Adipose tissue (tissue), 3 donors: ENCODE results near the gene RDX. TPM values are rescaled to one million over a fixed set of nuclear protein-coding genes. Genes with fewer than 3 reads are reported as not detected.

Source experiments
- H3K27ac ChIP-seq: one replicate; pipeline ENCODE4 v1.5.1; 2013; ENCODE audit warnings: low read depth, low read length
- WGBS, 3 donors: extraction: QIAGEN DNeasy Blood & Tissue Kit; methylation state at CpG; one replicate each; pipeline ENCODE4 v1.1.7; 2013; 5-methylcytosine and 5-hydroxymethylcytosine counted together
- polyA plus RNA-seq, 3 donors: library from polyadenylated mRNA; stranded (reverse); fragments of 200-250 nt; gene quantifications; one replicate each; pipeline ENCODE4 v1.2.3, GENCODE V29; 2013
- donor health status: healthy with polysubstance abuse.
- donor health status: Bipolar disorder and iron deficiency.
- donor health status: healthy.

Gene RDX
- polyA plus RNA-seq, 3 donors = 17.7 to 36.8 (median 36.6) TPM

DNA sequence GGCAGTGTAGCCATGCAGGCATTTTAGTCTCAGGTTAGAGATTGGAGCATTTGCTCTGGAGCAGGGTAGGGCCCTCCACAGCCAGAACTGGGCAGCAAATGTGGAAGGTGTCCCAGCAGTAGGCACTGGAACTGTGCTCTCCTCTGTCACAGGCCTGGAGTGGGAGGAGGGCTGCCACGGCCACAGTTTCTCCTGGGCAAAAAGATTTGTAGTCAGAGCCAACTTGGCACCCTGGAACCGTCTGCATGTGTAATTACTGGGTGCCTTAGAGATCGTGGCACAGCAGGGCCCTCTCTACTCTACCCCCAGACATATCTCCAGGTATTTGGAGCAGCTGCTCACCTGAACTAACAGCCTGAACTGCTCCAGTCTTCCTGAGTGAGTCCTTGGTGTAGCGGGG is 109.5 kb downstream of the RDX start:
- 85 to 91% (median 90%) methylated on average over 4 of the region's 4 CpGs for WGBS, 3 donors
- H3K27ac ChIP-seq = no peak overlapping the region

DNA sequence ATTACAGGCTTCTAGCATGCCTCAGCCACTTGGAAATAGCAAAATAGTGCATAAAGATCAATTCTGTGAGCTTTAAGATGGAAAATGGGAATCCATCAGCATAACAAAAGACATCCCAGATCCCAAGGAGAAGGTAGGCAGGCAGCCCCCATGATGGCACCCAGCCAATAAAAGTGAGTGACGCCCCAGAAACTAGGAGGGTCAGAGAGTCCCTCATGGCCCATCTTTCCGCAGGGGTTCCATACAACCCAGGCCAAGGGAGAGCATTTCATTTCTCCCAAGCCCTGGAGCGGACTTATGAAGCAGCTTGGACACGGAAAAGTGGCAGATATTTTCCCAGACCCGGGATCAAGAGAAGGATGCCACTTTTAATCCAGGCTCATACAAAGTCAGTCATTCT is 110.0 kb downstream of the RDX start:
- 87 to 99% (median 93%) methylated on average over 5 of the region's 5 CpGs for WGBS, 3 donors
- no peak overlapping the region for H3K27ac ChIP-seq

DNA sequence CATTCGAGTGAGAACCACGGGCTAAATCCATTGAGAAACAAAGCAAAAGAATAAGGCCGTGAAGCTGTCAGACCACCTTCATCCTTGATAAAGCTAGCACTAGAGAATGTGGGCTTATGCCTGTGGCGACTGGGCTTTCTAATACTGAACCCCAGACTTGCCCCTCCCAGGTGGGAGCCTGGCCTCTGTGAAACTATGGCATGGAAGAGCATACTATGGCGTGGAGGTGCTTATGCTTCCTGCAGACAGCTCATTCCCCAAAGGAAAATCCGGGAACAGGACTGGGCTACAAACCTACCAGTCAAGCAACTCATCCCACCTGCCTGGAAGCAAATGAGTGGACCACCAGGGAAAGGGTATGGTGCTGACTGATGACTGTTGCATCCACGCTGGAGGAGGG is 110.8 kb downstream of the RDX start:
- H3K27ac ChIP-seq = no peak overlapping the region
- WGBS, 3 donors = 71 to 94% (median 89%) methylated on average over 7 of the region's 7 CpGs

DNA sequence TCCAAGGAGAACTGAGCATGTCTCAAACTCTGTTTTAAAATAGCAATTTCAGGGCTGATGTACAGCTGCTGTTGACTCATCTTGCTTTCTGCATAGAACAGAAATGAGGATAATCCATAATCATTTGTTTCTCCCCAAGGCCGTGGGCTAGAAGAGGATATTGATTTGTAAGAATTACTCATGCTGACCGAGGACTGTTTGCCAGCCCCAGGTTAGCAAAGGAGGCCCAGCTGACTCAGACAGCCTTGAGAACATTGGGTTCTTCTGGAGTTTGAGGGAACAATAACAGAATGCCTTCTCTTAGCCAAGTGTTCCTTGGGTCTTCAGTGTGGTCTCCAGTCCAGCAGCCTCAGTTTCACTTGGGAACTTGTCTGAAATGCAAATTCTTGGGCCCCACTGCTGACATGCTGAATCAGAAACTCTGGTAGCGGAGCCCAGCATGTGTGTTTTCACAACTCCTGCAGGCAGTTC is 111.3 kb downstream of the RDX start:
- WGBS, 3 donors = 47 to 87% (median 84%) methylated on average over 3 of the region's 3 CpGs
- H3K27ac ChIP-seq = no peak overlapping the region

DNA sequence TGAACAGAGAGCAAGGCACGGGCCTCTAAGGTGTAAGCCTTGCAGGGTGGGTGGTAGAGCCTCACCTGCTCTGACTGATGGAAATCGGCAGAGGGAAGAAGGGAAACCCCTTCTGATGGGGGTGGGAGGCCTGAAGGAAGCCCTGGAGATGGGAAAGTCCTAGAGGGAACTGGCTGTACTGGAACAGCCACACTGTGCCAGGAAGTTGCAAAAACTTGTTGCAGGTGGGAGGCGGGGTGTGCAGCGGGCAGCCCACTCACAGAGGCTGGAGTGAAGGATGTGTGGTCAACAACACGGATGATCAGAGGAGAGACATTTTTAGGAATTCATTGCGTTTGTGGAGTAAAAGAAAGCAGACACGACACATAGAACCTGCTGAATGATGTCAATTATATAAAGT is 112.0 kb downstream of the RDX start:
- H3K27ac ChIP-seq = no peak overlapping the region
- WGBS, 3 donors = 66 to 79% (median 68%) methylated on average over 7 of the region's 7 CpGs

DNA sequence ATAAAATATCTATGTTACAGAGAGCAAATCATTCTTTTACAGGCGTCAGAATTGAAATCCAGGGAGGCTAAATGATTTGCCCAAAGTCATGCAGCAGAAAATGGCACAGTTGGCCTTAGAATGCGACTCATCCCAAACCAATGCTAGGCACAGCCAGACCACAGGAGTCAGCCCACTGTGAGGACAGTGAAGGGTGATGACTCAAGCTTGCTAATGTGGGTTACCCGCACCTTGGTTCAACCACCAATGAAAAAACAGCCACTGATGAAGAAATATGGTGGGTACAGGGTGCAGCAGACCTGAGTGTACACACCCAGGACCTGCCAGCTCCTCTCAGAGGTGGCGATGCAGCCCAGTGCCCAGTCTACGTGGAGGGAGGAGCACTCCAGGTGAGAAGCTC is 113.5 kb downstream of the RDX start:
- no peak overlapping the region for H3K27ac ChIP-seq
- 82 to 91% (median 89%) methylated on average over 5 of the region's 5 CpGs for WGBS, 3 donors

DNA sequence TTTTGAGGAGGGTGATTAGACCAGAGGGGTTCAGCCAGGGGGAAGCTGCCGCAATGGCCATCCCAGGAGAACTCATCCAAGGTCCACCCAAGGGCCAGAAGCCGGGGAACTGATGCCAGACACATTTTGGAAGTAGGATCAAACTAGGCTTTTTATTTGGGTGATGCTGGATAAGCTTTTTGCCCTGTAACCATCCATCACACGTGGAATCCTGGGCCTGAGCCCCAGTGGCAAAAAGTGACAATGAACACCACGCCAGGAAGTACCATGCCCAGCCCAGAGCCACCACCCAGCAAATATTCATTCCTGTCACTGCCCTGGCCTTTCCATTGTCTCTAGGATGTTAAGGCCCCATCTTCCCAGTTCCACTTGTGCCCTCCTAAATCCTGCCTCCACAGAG is 117.3 kb downstream of the RDX start:
- H3K27ac ChIP-seq = no peak overlapping the region
- WGBS, 3 donors = 92 to 96% (median 95%) methylated on average over 4 of the region's 4 CpGs

DNA sequence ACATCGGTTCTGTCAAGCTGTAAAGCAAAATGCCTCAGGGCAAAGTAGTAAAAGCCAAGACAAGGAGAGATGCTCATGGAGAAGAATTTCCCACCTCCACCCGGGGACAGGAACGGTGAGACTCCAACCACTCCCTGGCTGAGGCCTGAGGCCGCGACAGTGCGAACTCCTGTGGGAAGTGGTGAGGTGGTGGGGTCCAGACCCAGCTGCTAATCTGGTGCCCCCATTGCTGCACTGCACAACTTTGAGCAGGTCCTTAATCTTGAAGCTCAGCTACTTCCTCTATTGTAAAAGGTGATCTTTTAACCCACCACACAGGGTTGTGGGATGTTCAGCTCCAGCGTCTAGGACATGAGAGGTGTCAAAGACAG is 119.3 kb downstream of the RDX start:
- WGBS, 3 donors = 68 to 79% (median 72%) methylated on average over 7 of the region's 7 CpGs
- no peak overlapping the region for H3K27ac ChIP-seq

DNA sequence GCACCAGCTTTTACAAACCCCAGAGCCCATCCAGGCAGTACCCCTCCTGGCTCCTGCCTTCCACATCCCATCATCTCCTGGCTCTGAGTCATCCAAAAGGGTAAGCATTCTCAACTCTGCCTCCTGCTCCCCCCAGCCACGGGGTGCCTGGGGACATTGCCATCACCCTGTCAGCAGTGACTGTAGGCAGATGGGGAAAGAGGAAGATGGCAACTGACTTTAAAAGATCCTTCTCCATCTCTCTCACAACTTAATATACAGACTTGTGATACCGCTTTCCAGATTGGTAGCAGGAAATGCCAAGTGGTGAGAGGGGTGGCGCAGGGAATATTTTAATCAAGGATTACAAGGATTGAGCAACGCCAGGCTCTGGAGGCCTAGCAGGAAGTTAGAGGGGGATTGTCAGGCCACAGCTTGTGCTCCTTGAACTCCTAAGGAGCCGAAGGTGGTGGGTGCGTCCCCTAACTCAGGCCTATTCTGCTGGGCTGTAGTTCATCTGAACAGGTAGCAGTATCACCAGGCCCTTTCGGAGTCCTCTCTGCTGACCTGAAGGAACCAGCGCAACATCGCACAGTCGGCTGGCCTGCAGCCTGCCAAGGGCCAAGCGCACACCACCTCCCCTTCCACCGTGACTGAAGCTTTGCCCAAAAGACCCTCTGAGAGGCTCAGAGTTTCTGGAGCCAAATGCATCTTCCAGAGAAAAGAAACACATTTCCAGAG is 119.9 kb downstream of the RDX start:
- H3K27ac ChIP-seq = no peak overlapping the region
- WGBS, 3 donors = 81 to 87% (median 83%) methylated on average over 12 of the region's 12 CpGs

DNA sequence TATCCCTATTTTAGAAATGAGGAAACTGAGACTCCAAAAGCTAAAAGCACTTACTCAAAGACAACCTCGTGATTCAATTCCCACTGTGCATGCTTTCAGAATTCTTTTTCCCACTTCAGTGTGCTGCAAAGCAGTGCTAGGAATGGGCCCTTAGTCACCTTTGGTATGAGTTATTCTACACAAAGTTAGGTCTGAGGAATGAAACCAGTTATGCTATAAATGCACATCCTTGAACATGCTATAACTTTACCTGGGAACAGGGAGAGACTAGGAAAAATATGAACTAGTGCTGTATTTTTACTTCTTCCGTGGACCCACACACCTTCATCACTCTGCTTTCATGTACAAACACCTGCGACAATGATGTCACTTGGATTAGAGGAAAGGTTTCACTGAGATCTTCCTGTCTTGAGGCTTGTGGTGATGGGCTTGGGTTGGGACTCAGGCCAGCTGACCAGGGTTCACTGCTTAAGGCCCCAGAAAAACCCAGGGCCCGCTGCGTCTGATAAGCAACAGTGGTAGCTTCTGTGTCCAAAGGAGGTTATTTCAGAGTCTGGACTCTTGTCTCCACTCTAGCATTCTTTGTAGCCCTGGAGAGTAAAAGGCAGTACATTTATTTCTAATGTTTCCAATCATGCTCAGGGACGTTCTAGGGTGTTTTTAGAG is 121.6 kb downstream of the RDX start:
- 65 to 83% (median 69%) methylated on average over 6 of the region's 6 CpGs for WGBS, 3 donors
- H3K27ac ChIP-seq = no peak overlapping the region

DNA sequence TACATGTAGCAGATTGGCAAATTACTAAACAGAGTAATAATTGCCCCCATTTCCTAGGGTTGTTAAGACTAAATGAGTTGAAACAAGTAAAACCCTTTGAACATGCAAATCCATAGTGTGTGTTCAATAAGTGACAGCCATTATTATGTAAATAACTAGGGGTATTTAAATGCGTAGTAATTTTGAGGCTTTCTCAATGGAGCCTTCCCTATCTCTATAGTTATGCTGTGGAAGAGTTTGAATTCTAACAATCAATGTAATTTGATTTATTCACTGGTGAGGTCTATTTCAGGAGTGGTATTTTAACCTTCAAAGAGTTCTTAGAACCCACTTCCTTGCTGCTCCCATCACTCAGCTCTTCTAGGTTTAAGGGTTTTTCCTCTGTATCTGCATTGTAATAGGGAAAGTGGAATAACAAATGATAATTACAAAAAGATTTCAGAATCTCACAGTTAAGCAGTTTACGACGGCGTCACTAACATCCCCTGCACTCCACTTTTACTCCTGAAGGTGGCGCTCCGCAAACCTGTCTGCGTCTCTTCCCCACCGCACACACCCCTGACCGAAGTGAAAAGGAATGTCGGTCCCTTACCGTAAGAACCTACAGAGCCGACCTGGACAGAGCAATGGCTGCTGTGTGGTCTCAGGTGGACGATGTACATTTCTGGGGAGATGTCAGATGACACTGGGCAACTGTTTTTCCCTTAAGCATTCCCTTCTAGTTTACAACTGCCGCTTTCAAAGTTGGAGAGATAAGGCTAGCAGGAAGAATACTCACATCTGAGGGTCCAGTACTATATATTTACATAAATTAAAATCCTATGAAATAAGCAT is 122.4 kb downstream of the RDX start:
- H3K27ac ChIP-seq = no peak overlapping the region
- WGBS, 3 donors = 12 to 14% (median 13%) methylated on average over 14 of the region's 14 CpGs

DNA sequence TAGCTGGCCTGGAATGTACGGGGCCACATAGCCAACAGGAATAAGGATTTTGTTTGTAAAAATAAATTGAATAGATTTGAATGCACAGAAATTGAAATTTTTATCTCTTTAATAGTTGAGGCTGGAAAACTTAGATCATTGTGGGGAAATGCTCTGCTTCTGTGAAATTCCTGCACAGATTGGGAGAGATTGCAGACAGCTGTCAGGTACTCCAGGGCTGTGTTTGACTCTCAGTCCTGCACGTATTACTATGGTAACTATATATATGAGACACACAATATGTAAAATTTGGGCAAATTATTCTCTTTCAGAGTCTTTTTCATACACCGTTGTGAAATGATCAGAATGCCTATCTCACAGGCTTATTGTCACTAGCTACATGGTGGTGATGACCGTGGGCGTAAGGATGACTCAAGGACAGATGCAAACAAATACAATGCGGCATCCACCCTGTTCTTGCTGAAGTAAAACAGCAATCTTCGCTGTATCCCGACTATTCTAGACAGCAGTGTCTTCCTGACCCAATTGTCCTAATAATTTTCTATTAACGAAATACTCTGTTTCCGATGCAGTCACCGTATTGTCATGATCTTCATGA is 123.8 kb downstream of the RDX start:
- H3K27ac ChIP-seq = no peak overlapping the region
- 86 to 97% (median 86%) methylated on average over 11 of the region's 11 CpGs for WGBS, 3 donors

DNA sequence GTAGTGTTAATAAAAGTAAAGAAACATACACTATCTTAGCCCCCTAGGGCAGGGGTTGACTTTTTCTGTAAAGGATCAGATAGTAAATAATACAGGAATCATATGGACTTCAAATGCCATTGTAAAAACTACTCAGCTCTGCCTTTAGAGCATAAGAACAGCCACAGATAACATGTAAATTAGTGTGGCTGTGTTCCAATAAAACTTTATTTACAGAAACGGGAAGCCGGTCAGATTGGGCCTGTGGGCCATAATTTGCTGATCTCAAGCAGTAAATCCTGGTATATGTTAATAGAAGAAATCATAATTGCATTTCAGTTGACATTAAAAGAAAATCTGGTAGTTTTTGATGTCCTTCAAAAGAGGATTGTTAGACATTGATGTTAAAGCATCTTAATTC is 126.7 kb downstream of the RDX start:
- H3K27ac ChIP-seq = no peak overlapping the region
- WGBS, 3 donors = 47 to 84% (median 70%) methylated on average over 2 of the region's 2 CpGs

DNA sequence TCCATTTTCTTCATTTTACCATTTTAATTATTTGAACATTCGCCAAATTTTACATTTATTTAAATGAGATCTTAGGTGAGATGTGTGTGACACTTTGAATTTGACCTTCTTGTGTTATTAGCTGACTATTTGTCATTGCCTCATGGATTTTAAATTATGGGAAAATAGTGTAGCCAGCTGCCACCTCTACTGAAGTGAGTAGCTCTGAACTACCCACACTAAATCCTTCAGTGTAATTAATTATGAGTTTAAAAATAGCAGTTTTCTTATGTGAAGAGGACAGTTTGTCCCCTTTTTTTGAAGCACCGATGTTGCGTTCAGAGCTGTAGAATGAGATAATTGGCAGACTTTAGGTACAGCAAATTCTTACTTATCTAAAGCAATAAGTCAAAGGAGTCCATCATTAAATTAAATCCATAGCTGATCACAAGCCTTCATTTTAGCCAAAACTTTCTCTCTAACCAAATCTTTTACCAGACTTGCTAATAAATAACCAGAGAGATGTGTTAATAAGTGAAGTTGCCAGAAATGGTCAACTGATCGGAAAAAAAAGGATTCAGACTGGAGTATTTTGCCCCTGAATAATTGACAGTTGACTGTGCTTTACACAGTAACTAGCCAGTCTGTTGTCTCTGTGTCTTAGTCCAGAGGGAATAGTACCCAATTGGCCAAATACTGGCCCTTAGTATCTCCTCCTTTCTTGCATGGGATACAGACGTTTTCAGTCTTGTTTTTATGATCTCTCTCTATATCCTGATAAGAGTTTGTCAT is 128.2 kb downstream of the RDX start:
- H3K27ac ChIP-seq = no peak overlapping the region
- 78 to 90% (median 89%) methylated on average over 5 of the region's 5 CpGs for WGBS, 3 donors

DNA sequence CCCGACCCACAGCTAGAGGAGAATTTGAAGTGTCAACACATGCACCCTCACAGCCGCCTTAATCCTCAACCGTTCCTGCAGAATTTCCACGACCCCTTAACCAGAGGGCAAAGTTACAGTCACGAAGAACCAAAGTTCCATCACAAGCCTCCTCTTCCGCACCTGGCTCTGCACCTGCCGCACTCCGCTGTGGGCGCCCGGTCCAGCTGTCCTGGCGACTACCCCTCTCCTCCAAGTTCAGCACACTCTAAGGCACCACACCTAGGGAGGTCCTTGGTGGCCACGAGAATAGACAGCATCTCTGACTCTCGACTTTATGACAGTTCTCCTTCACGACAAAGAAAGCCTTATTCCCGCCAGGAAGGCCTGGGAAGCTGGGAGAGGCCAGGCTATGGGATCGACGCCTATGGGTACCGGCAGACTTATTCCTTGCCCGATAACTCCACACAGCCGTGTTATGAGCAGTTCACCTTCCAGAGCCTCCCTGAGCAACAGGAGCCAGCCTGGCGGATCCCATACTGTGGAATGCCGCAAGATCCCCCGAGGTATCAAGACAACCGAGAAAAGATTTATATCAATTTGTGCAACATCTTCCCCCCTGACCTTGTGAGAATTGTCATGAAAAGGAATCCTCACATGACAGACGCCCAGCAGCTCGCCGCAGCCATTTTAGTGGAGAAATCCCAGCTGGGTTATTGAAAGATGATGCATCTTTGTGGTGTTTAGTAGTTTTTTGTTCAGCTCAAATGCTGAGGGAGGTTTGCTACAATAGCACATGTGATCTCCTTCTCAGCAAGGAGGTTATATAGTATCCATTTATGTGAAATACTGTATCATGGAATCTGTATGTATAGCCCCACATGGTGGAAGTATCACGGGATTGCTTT is 131.1 kb downstream of the RDX start:
- no peak overlapping the region for H3K27ac ChIP-seq
- 94 to 95% (median 94%) methylated on average over 28 of the region's 28 CpGs for WGBS, 3 donors

DNA sequence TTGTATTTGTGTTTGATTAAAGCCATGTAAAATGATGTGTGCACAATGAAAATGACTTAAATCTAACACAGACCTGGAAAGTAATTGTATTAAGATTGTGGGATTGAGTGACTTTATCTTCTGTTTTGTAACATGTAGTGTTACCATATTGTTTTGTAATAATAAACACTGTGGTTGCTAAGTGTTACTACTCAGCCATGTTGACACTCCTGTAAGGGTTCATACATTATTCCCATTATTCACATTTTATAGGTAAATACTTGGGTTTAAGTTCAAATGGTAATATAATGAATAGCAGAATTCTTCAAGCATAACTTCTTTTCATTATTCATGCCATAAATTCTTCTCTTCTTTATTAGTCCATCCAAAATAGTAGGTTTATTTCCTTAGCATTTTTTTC is 134.2 kb downstream of the RDX start:
- no peak overlapping the region for H3K27ac ChIP-seq

DNA sequence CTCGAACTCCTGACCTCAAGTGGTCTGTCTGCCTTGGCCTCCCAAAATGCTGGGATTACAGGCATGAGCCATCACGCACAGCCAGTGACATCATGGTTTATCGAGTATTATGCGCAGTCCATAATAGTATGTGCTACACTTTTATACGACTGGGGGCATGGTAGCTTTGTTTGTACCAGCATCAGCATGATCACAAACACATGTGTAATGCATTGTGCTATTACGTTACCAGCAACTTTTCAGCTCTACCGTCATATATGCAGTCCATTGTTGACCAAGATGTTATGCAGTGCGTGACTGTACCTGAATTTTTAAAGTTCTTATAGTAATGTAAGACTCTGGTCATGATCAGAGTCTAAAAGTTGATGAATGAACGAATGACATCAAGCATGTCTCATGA is 135.4 kb downstream of the RDX start:
- WGBS, 3 donors = 96 to 98% (median 97%) methylated on average over 9 of the region's 9 CpGs
- H3K27ac ChIP-seq = no peak overlapping the region
